Hepatocyte (in vitro differentiated cells): ENCODE measurements around the gene UTP15. TPM values are rescaled to one million over a fixed set of nuclear protein-coding genes. Genes with fewer than 3 reads are reported as not detected.

Experiments used
- DNase-seq: peaks from one replicate; pipeline ENCODE4 v3.0.0-alpha.2; 2016; ENCODE audit warnings: low spot score
- H2AFZ ChIP-seq: fragments of 200-600 bp; sonication (generic); 2 replicates; pipeline ENCODE4 v1.6.0; 2016; ENCODE audit warnings: antibody characterized with exemption, mild to moderate bottlenecking
- H3K27ac ChIP-seq: fragments of 200-600 bp; sonication (generic); 2 replicates; pipeline ENCODE4 v1.5.1; 2016; ENCODE audit warnings: mild to moderate bottlenecking
- H3K27me3 ChIP-seq: fragments of 200-600 bp; sonication (generic); 2 replicates; pipeline ENCODE4 v1.6.1; 2016
- H3K36me3 ChIP-seq: fragments of 200-600 bp; sonication (generic); replicated peaks from 2 replicates; pipeline ENCODE4 v1.5.1; 2016; ENCODE audit warnings: low read depth; ENCODE audit not compliant: insufficient read depth
- H3K4me1 ChIP-seq: fragments of 200-600 bp; sonication (generic); 2 replicates; pipeline ENCODE4 v1.5.1; 2016; ENCODE audit warnings: mild to moderate bottlenecking, moderate library complexity; ENCODE audit not compliant: insufficient read depth
- H3K4me2 ChIP-seq: fragments of 200-600 bp; sonication (generic); 2 replicates; pipeline ENCODE4 v1.6.0; 2016
- H3K4me3 ChIP-seq: fragments of 200-600 bp; sonication (generic); 2 replicates; pipeline ENCODE4 v1.5.1; 2016; ENCODE audit warnings: mild to moderate bottlenecking
- H3K79me2 ChIP-seq: fragments of 200-600 bp; sonication (generic); 2 replicates; pipeline ENCODE4 v1.6.0; 2017; ENCODE audit warnings: mild to moderate bottlenecking
- H3K9me2 ChIP-seq: fragments of 200-600 bp; sonication (generic); replicated peaks from 2 replicates; pipeline ENCODE4 v1.6.0; 2017; ENCODE audit warnings: mild to moderate bottlenecking; ENCODE audit not compliant: insufficient read depth
- H3K9me3 ChIP-seq: fragments of 200-600 bp; sonication (generic); 2 replicates; pipeline ENCODE4 v1.5.1; 2016; ENCODE audit warnings: low read depth, mild to moderate bottlenecking
- H4K20me1 ChIP-seq: fragments of 200-600 bp; sonication (generic); 2 replicates; pipeline ENCODE4 v1.6.0; 2016; ENCODE audit warnings: mild to moderate bottlenecking; ENCODE audit not compliant: insufficient read depth, poor library complexity, severe bottlenecking
- CTCF ChIP-seq: fragments of 200-600 bp; sonication (generic); IDR thresholded peaks from 2 replicates; pipeline ENCODE4 v1.5.1; 2016; ENCODE audit warnings: antibody characterized with exemption, mild to moderate bottlenecking; ENCODE audit not compliant: poor library complexity
- EZH2 ChIP-seq: fragments of 200-600 bp; sonication (generic); IDR thresholded peaks from 2 replicates; pipeline ENCODE4 v1.6.1; 2016; ENCODE audit warnings: antibody characterized with exemption, mild to moderate bottlenecking, borderline replicate concordance
- EZH2phosphoT487 ChIP-seq: fragments of 200-600 bp; sonication (generic); IDR thresholded peaks from one replicate; pipeline ENCODE4 v1.6.1; 2018; ENCODE audit warnings: antibody characterized with exemption, mild to moderate bottlenecking, low read depth, moderate library complexity; ENCODE audit not compliant: unreplicated experiment, severe bottlenecking
- WGBS: methylation state at CpG from one replicate; pipeline ENCODE4 v1.1.6; 2016; ENCODE audit warnings: low lambda C conversion rate; ENCODE audit errors: missing lambda C conversion rate; 5-methylcytosine and 5-hydroxymethylcytosine counted together
- polyA plus RNA-seq: library from polyadenylated mRNA; unstranded; fragments of >200 nt; fragmentation: Nextera tagmentation; extraction: Ambion mirVana; gene quantifications from 2 replicates; pipeline ENCODE4 v1.2.1, GENCODE V29; 2016
- total RNA-seq: library from RNA; depleted of rRNA; stranded (reverse); fragments of >200 nt; gene quantifications from 2 replicates; pipeline ENCODE4 v1.2.3, GENCODE V29; 2014

UTP15 gene
- total and polyA plus RNA-seq, 2 experiments from 2014 or later = 11.0 to 20.7 TPM

- H3K27ac ChIP-seq = peak overlapping the region; percentile 42
- H3K4me1 ChIP-seq = peaks cover 7% of the 10 kb centered on the region
- H3K79me2 ChIP-seq = no peaks in the 10 kb centered on the region
- DNase-seq = no peak
- peak overlapping the region; percentile 99 for H3K4me2 ChIP-seq
- peak overlapping the region; percentile 69 for H2AFZ ChIP-seq
- no peaks in the 10 kb centered on the region for H3K9me3 ChIP-seq
- H4K20me1 ChIP-seq = no peaks in the 10 kb centered on the region
- no peak for TF ChIP-seq CTCF
- no peak for TF ChIP-seq EZH2phosphoT487
- no peak for TF ChIP-seq EZH2
- peak overlapping the region; percentile 9 for H3K4me3 ChIP-seq
- H3K9me2 ChIP-seq = no peaks in the 10 kb centered on the region
- WGBS = 17% methylated on average over 32 of the region's 33 CpGs
- no peaks in the 10 kb centered on the region for H3K36me3 ChIP-seq
- peaks cover 35% of the 10 kb centered on the region for H3K27me3 ChIP-seq
Measured at GRCh38 chr5:73625372-73625943, 59.9 kb downstream of the UTP15 start.

DNA sequence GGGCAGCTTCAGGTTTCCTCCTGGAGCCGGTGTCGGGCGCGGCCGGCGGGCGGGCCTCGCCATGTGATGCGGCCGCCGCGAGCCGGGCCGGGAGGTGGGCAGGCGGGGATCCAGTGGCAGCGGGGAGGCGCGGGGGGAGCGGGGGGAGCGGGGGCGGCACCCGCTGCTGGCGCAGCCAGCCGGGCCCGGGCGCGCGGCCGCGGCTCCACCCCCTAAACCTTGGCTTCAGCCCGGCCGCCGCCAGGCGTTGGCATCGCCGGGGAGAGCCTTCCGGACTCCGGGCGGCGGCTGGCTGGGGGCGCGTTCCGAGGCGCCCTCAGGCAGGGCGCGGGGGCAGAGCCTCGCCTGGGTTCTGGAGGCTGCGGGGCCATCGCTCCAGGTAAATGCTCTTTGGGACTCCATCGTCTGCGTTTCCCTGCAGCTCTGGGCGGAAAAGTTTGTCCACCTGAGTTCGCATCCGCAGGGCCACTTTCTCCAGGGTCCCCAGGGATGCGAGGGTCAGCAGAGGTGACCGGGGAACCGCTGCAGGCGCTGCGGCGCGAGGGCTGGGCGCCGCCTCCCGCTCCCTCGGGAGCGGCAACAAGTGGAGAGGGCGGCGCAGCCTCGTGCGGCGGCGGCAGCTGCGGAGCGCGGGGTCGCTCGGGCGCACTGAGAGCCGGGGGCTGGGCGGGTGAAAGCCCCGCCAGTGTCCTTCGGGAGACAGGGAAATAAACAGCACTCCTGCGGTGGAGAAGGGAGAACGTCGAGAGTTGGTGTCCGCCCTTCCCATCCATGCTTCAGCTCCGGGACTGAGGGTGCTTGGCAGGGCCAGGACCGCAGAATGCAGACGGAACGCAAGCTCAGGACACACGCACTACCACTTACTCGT, 60.6 kb downstream of the UTP15 start, which contains the start of gene ARHGEF28:
ARHGEF28 (plus strand) TSS at position 253 of the 868 bp plus-strand sequence. CDS start 58,656 bp downstream, outside the sequence.
- Histone ChIP-seq H3K4me1 (peaks cover 11% of the 10 kb centered on the region), H3K36me3 (no peaks in the 10 kb centered on the region), H3K79me2 (no peaks in the 10 kb centered on the region)

DNA sequence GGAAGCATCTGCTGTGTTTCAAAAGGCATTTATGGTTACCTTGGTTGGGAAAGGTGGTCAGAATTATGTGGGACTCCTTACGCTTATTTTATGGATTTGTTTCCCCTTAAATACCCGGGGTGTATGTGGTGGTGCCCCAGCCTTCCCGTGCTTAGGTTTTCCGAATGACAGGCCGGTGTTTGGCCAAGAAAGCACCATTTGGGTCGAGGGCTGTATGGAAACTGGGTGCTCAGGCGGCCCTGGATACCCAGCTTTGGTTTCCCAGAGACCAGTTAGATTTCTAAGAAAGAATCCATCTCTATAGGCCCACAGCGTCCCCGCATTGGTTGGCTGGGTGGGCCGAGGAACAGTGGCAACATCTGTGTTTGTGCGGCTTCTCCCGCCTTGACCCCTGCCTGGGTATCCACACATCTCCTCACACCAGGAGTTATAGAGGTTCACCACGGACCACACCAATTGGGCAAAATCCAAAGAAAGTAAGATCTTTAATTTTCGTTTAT, 61.3 kb downstream of the UTP15 start:
- Histone ChIP-seq H3K36me3 (no peaks in the 10 kb centered on the region), H3K9me3 (no peaks in the 10 kb centered on the region), H2AFZ (peak overlapping the region; percentile 74), H3K79me2 (no peaks in the 10 kb centered on the region), H3K4me2 (peak overlapping the region; percentile 99), H4K20me1 (no peaks in the 10 kb centered on the region), H3K27me3 (peaks cover 35% of the 10 kb centered on the region), H3K4me1 (peaks cover 11% of the 10 kb centered on the region), H3K9me2 (no peaks in the 10 kb centered on the region), H3K27ac (no peak overlapping the region), H3K4me3 (peak overlapping the region; percentile 69)
- DNase-seq = no peak
- WGBS = 82% methylated on average over 14 of the region's 14 CpGs
- TF ChIP-seq EZH2 (no peak), EZH2phosphoT487 (no peak), CTCF (no peak)

More for the DNA sequence above, 60.6 kb downstream of the UTP15 start, which contains the start of gene ARHGEF28:
- peak; percentile 77 for DNase-seq
- H3K4me3 ChIP-seq = peak within 1 kb of the TSS; percentile 69
- 3% methylated on average over 49 of the region's 92 CpGs for WGBS
- no peaks in the 10 kb centered on the region for H4K20me1 ChIP-seq
- H3K27me3 ChIP-seq = peaks cover 35% of the 10 kb centered on the region
- H3K9me2 ChIP-seq = no peaks in the 10 kb centered on the region
- no peaks in the 10 kb centered on the region for H3K9me3 ChIP-seq
- H3K27ac ChIP-seq = peak within 1 kb of the TSS; percentile 42
- H3K4me2 ChIP-seq = peak within 1 kb of the TSS; percentile 99
- TF ChIP-seq EZH2phosphoT487 (no peak), CTCF (no peak), EZH2 (no peak)
- peak within 1 kb of the TSS; percentile 74 for H2AFZ ChIP-seq
